Stomach (tissue), 9 donors: Measurements from ENCODE around the gene FDPS. TPM values are rescaled to one million over a fixed set of nuclear protein-coding genes. Genes with fewer than 3 reads are reported as not detected.

ENCODE experiments used
- DNase-seq, 2 donors: peaks; one replicate each; pipeline versions ENCODE4 v3.0.0 to v3.0.0-alpha.2; 2013 to 2019
- H3K27ac ChIP-seq, 5 donors: fragments of 200-600 bp in 4 of 5; sonication (generic) in 4 of 5; one replicate each; pipeline ENCODE4 v1.5.1; 2013 to 2019; ENCODE audit warnings: mild to moderate bottlenecking in 1 of 5, moderate library complexity in 1 of 5
- H3K27me3 ChIP-seq, 3 donors: fragments of 200-600 bp; sonication (generic); one replicate each; pipeline ENCODE4 v1.5.1; 2017 to 2019; ENCODE audit warnings: mixed run types in 1 of 3
- H3K36me3 ChIP-seq, 4 donors: fragments of 200-600 bp; sonication (generic); 1 replicate in 3 of 4; 2 replicates in 1 of 4; pipeline ENCODE4 v1.5.1; 2016 to 2019
- H3K4me1 ChIP-seq, 4 donors: fragments of 200-600 bp; sonication (generic); one replicate each; pipeline ENCODE4 v1.5.1; 2016 to 2019
- H3K4me3 ChIP-seq, 4 donors: fragments of 200-600 bp; sonication (generic) in 3 of 4; one replicate each; pipeline ENCODE4 v1.5.1; 2016 to 2019; ENCODE audit warnings: mild to moderate bottlenecking in 1 of 4
- H3K9me3 ChIP-seq, 4 donors: fragments of 200-600 bp; sonication (generic); one replicate each; pipeline ENCODE4 v1.5.1; 2016 to 2019
- EP300 ChIP-seq: sonication (generic); formaldehyde crosslinking; IDR thresholded peaks from one replicate; pipeline ENCODE4 v1.6.1; 2017; ENCODE audit warnings: antibody characterized with exemption
- POLR2A ChIP-seq, 4 donors: fragments of 450-650 bp; IDR thresholded peaks; one replicate each; pipeline ENCODE4 v1.6.1; 2016; ENCODE audit warnings: antibody characterized with exemption in 4 of 4, control low read depth in 2 of 4, mild to moderate bottlenecking in 1 of 4, moderate library complexity in 1 of 4
- POLR2AphosphoS5 ChIP-seq, 3 donors: sonication (generic); formaldehyde crosslinking; IDR thresholded peaks; one replicate each; pipeline ENCODE4 v1.6.1; 2016; ENCODE audit warnings: antibody characterized with exemption in 3 of 3
- WGBS, 5 donors: extraction: QIAGEN DNeasy Blood & Tissue Kit in 3 of 5; methylation state at CpG; one replicate each; pipeline versions ENCODE4 v1.1.5 to v1.1.7; 2013 to 2018; 5-methylcytosine and 5-hydroxymethylcytosine counted together
- intact Hi-C: fragments of 100-400 bp; cut with DNase I; formaldehyde crosslinking; loops from one replicate; pipeline ENCODE4 v1.15.1; 2023; ENCODE audit warnings: low total_unique reads
- polyA plus RNA-seq, 3 donors: library from polyadenylated mRNA; stranded (reverse); fragments of 200-250 nt; gene quantifications; one replicate each; pipeline ENCODE4 v1.2.3, GENCODE V29; 2013
- total RNA-seq, 5 donors: library from RNA; depleted of rRNA; stranded (reverse); fragments of >200 nt; gene quantifications; one replicate each; pipeline versions ENCODE4 v1.1.0 to v1.2.3, GENCODE V29; 2014 to 2016
- TF ChIP-seq, protein P1 (sequence below), 7 experiments: fragments of 450-650 bp in 4 of 7; fragments of 200-600 bp in 3 of 7; sonication (generic) in 3 of 7; IDR thresholded peaks; one replicate each; pipeline ENCODE4 v1.5.1; 2016 to 2019; ENCODE audit warnings: antibody characterized with exemption in 7 of 7, control low read depth in 2 of 7, mild to moderate bottlenecking in 1 of 7
- donor health status: healthy with polysubstance abuse.
- donor health status: Bipolar disorder and iron deficiency.
- donor health status: healthy.

Gene FDPS
- total and polyA plus RNA-seq, 8 donors: 27.7 to 229 (median 113) TPM

DNA sequence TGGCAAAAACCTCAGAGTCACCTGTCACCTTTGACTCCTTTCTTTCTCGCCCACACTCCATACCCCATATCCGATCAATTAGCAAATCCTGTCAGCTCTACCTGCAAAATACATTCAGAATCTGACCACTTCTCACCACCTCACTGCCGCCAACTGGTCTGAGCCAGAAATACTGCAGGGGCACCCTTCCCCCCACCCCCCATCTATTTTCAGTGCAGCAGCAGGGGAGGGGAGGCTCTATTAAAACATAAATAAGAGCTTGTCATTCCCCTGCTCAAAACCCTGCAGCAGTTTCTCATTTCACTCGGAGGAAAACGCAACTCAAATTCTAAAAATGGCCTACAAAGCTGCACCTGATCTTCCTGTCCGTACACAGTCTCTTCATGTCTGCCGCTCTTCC lies 11.3 kb upstream of the FDPS start:
- peaks cover 13 to 48% (median 27%) of the 10 kb centered on the region in 3 donors for H3K27me3 ChIP-seq
- WGBS, 5 donors: 69 to 78% (median 75%) methylated on average over 7 of the region's 7 CpGs
- no peak overlapping the region for H3K4me3 ChIP-seq
- no peak overlapping the region for H3K27ac ChIP-seq
- H3K4me1 ChIP-seq: peaks cover 7 to 12% (median 9%) of the 10 kb centered on the region in 4 donors
- H3K36me3 ChIP-seq: no peaks in the 10 kb centered on the region
- no peaks in the 10 kb centered on the region for H3K9me3 ChIP-seq
- intact Hi-C loops: no loop called here
- TF ChIP-seq POLR2A (IDR thresholded peaks at IDR 0.05): no peak
- DNase-seq: no peak

DNA sequence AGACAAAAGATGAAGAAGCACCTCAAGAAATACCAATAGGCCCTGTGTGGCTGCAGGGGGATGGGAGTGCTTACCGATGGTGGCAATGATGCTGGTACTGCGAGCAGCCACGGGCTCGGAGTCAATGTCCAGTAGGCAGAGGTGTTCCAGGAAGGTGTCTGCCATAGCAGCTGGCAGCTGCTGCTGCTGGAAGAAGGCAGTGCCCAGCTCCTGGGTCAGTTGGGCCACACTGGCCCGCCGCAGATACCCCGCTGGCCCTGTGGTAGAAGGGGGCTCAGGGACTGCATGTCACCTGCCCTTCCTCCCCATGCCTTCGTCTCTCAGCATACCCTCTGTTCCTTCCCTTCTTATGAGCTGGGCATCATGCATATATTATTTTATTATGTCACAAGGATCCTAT lies 8.6 kb upstream of the FDPS start:
- no peak for DNase-seq
- Histone ChIP-seq H3K27me3 (peaks cover 7 to 28% (median 14%) of the 10 kb centered on the region in 3 donors), H3K36me3 (no peaks in the 10 kb centered on the region), H3K4me1 (peaks cover 5 to 7% (median 6%) of the 10 kb centered on the region in 4 donors), H3K9me3 (no peaks in the 10 kb centered on the region), H3K4me3 (no peak overlapping the region), H3K27ac (no peak overlapping the region)
- intact Hi-C loops: no loop called here
- TF ChIP-seq, protein P1, sequence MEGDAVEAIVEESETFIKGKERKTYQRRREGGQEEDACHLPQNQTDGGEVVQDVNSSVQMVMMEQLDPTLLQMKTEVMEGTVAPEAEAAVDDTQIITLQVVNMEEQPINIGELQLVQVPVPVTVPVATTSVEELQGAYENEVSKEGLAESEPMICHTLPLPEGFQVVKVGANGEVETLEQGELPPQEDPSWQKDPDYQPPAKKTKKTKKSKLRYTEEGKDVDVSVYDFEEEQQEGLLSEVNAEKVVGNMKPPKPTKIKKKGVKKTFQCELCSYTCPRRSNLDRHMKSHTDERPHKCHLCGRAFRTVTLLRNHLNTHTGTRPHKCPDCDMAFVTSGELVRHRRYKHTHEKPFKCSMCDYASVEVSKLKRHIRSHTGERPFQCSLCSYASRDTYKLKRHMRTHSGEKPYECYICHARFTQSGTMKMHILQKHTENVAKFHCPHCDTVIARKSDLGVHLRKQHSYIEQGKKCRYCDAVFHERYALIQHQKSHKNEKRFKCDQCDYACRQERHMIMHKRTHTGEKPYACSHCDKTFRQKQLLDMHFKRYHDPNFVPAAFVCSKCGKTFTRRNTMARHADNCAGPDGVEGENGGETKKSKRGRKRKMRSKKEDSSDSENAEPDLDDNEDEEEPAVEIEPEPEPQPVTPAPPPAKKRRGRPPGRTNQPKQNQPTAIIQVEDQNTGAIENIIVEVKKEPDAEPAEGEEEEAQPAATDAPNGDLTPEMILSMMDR (IDR thresholded peaks at IDR 0.05): no peak
- TF ChIP-seq POLR2AphosphoS5 (IDR thresholded peaks at IDR 0.05) (no peak), POLR2A (IDR thresholded peaks at IDR 0.05) (no peak), EP300 (no peak)
- WGBS, 5 donors: 91 to 96% (median 94%) methylated on average over 8 of the region's 8 CpGs

DNA sequence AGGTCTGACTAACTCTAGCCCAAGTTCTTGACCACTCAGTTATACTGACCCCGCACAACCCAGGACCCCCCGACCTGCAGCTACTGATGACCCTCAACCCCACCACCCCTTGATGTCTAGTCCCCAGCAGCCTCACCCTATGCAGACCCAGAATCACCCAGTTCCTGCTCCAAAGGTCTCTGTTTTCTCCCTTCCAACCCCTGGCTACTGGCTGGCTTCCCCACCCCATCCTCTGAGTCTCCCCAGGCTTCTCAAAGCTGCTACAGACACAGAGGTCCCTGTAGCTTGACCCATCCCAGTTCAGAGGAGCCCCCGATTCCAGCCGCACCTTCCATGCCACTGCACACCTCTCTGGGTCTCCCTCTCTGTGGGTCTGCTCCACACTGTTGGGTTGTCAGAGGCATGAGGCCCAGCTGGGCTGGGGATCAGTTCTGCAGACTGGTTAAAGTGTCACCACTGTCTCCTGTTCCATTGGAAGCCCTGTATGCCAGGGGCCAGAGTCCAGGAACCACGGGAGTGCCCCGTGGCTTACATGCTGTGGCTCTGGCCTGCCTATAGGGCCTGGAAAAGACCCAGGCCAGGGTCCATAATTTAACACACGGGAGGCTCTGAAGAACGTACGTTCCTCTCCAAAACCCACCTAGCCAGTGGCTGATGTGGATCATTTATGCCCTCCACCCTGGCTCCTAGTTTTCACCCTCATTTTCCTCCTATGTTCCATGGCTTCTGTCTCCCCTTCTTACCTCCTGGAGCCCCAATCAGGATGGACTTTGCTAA lies 7.9 kb upstream of the FDPS start:
- peaks cover 2 to 20% (median 7%) of the 10 kb centered on the region in 3 donors for H3K27me3 ChIP-seq
- no peak overlapping the region for H3K27ac ChIP-seq
- no peaks in the 10 kb centered on the region for H3K9me3 ChIP-seq
- TF ChIP-seq, protein P1 (IDR thresholded peaks at IDR 0.05): no peak
- TF ChIP-seq POLR2AphosphoS5 (IDR thresholded peaks at IDR 0.05) (no peak), EP300 (no peak), POLR2A (IDR thresholded peaks at IDR 0.05) (no peak)
- intact Hi-C loops: no loop called here
- no peaks in the 10 kb centered on the region for H3K36me3 ChIP-seq
- WGBS, 5 donors: 83 to 89% (median 85%) methylated on average over 9 of the region's 9 CpGs
- peaks cover 0 to under 1% (median 0%) of the 10 kb centered on the region in 4 donors for H3K4me1 ChIP-seq
- H3K4me3 ChIP-seq: no peak overlapping the region
- no peak for DNase-seq

DNA sequence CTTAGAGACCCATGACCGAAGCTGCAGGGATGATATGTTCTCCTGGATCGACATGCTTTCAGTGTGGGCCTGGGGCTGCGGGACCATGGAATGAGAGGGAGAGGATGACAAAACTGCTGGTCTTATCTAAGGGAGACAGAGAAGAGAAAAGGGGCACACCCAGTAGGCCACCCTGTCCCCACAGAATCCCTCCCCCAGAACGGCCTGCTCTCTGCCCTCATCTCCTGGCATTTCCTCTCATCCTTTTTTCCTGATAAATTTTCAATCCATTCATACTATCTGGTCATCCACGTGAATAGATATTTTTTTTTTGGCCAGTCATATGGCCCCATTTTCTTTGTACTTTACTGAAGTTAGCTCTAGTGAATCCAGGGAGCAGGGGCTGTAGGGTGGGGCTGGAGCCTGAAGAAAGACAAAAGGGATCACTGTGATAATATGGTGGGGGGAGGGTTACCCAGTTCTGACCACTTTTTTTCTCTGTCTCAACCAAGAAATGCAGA lies 7.3 kb upstream of the FDPS start, which contains the start of gene PKLR:
PKLR (minus strand) TSS at position 97 of the 500 bp plus-strand sequence; CDS start at position 54, 43 bp downstream.
- no peak within 1 kb of the TSS for H3K27ac ChIP-seq
- DNase-seq: no peak
- peaks cover 0 to 14% (median under 1%) of the 10 kb centered on the region in 3 donors for H3K27me3 ChIP-seq
- TF ChIP-seq EP300: no peak
- no peak for TF ChIP-seq POLR2A (IDR thresholded peaks at IDR 0.05)
- no peak for TF ChIP-seq POLR2AphosphoS5 (IDR thresholded peaks at IDR 0.05)
- H3K36me3 ChIP-seq: no peaks in the 10 kb centered on the region
- no peaks in the 10 kb centered on the region for H3K9me3 ChIP-seq
- H3K4me1 ChIP-seq: no peaks in the 10 kb centered on the region
- 83 to 87% (median 86%) methylated on average over 5 of the region's 5 CpGs for WGBS, 5 donors
- intact Hi-C loops: no loop called here
- no peak within 1 kb of the TSS for H3K4me3 ChIP-seq

GRCh38 chr1:155304558-155305063 lies 4.1 kb upstream of the FDPS start:
- Histone ChIP-seq H3K4me1 (peaks cover 4 to 15% (median 9%) of the 10 kb centered on the region in 4 donors), H3K9me3 (no peaks in the 10 kb centered on the region), H3K4me3 (no peak overlapping the region), H3K36me3 (no peaks in the 10 kb centered on the region), H3K27me3 (no peaks in the 10 kb centered on the region), H3K27ac (no peak overlapping the region)
- TF ChIP-seq, protein P1 (IDR thresholded peaks at IDR 0.05): no peak
- TF ChIP-seq EP300 (no peak), POLR2AphosphoS5 (IDR thresholded peaks at IDR 0.05) (no peak), POLR2A (IDR thresholded peaks at IDR 0.05) (no peak)
- intact Hi-C loops: no loop called here
- no peak for DNase-seq
- 71 to 80% (median 75%) methylated on average over 11 of the region's 11 CpGs for WGBS, 5 donors
